HepG2 (cell line): ENCODE data around the gene ANTXR1. TPM values are rescaled to one million over a fixed set of nuclear protein-coding genes. Genes with fewer than 3 reads are reported as not detected.

Experiments used
- ATAC-seq: fragments of 200-7000 bp; cut with Tn5 transposase; 3 replicates; pipeline ENCODE4 v1.9.1; 2020; ENCODE audit warnings: mild to moderate bottlenecking, moderate library complexity
- BruUV-seq: library from RNA; stranded (reverse); fragments of 400-500 nt; replicated peaks from 2 replicates; lab custom pipeline; 2021; lab: Mats Ljungman, UMichigan
- CTCF ChIA-PET: fragments of 300-600 bp; formaldehyde crosslinking; extraction: SDS; loops from one replicate; lab custom pipeline; 2021; ENCODE audit warnings: low total read pairs, inconsistent platforms, low intra/inter-chr PET ratio; lab: Yijun Ruan, JAX
- POLR2A ChIA-PET: fragments of 350-600 bp; sonication (Branson Sonifier 250); formaldehyde crosslinking; loops from one replicate; lab custom pipeline; 2020; ENCODE audit warnings: antibody characterized with exemption, inconsistent platforms; lab: Yijun Ruan, JAX
- DNase-seq: peaks from one replicate; pipeline ENCODE4 v3.0.0-alpha.2; 2015; ENCODE audit warnings: low spot score
- FAIRE-seq: peaks from 3 replicates; lab custom pipeline; 2011; peaks lifted over from hg19 to GRCh38; lab: Jason Lieb, UNC
- H2AFZ ChIP-seq: one replicate; pipeline ENCODE4 v1.6.1; 2011; ENCODE audit warnings: low read length, inconsistent platforms
- H3K27ac ChIP-seq: fragments of 300-600 bp; 3 replicates; pipeline ENCODE4 v1.8.0; 2011; ENCODE audit warnings: mixed run types, mild to moderate bottlenecking, mixed read lengths, low read length, inconsistent platforms; ENCODE audit not compliant: insufficient read depth; ENCODE audit errors: extremely low read length
- H3K27me3 ChIP-seq, 2 experiments: fragments of 200-600 bp in 1 of 2; 2 replicates in 1 of 2; 3 replicates in 1 of 2; pipeline versions ENCODE4 v1.6.0 to v1.8.0; 2011; ENCODE audit warnings: low read length in 2 of 2, mild to moderate bottlenecking in 2 of 2, moderate library complexity in 2 of 2, inconsistent platforms in 1 of 2; ENCODE audit not compliant: insufficient read depth in 2 of 2, control insufficient read depth in 1 of 2
- H3K36me3 ChIP-seq, 2 experiments: fragments of 200-600 bp in 1 of 2; replicated peaks in 1 of 2; 2 replicates in 1 of 2; 3 replicates in 1 of 2; pipeline versions ENCODE4 v1.5.1 to v1.8.0; 2011; ENCODE audit warnings: low read length in 2 of 2, inconsistent platforms in 1 of 2; ENCODE audit not compliant: insufficient read depth in 2 of 2, control insufficient read depth in 1 of 2
- H3K4me1 ChIP-seq: 2 replicates; pipeline ENCODE4 v1.5.1; 2012; ENCODE audit warnings: low read length, inconsistent platforms; ENCODE audit not compliant: insufficient read depth
- H3K4me2 ChIP-seq: 2 replicates; pipeline ENCODE4 v1.6.0; 2011; ENCODE audit warnings: low read depth, low read length, inconsistent platforms
- H3K4me3 ChIP-seq, 3 experiments: fragments of 200-600 bp in 1 of 3; sonication (generic), shearing (Covaris generic) in 1 of 3; replicated peaks in 1 of 3; 2 replicates each; pipeline ENCODE4 v1.5.1; 2011 to 2016; ENCODE audit warnings: low read length in 3 of 3, inconsistent platforms in 2 of 3, low read depth in 2 of 3, mild to moderate bottlenecking in 2 of 3, control low read depth in 1 of 3, mixed read lengths in 1 of 3; ENCODE audit not compliant: insufficient read depth in 1 of 3
- H3K79me2 ChIP-seq: one replicate; pipeline ENCODE4 v1.6.1; 2011; ENCODE audit warnings: low read length, inconsistent platforms; ENCODE audit not compliant: insufficient read depth
- H3K9ac ChIP-seq: 2 replicates; pipeline ENCODE4 v1.6.0; 2011; ENCODE audit warnings: mild to moderate bottlenecking, low read depth, low read length, inconsistent platforms; ENCODE audit not compliant: insufficient read depth
- H3K9me3 ChIP-seq: 2 replicates; pipeline ENCODE4 v1.5.1; 2012; ENCODE audit warnings: mild to moderate bottlenecking, low read length
- H4K20me1 ChIP-seq: 2 replicates; pipeline ENCODE4 v1.6.0; 2011; ENCODE audit warnings: inconsistent platforms, mild to moderate bottlenecking, low read length, moderate library complexity; ENCODE audit not compliant: insufficient read depth
- ADNP ChIP-seq: sonication (generic); formaldehyde crosslinking; IDR thresholded peaks from 2 replicates; pipeline ENCODE4 v1.4.0; 2020; ENCODE audit warnings: missing genetic modification reagents
- U2AF1 ChIP-seq: fragments of 200-400 bp; formaldehyde crosslinking; optimal IDR thresholded peaks from 2 replicates; pipeline ENCODE3; 2017; ENCODE audit warnings: mild to moderate bottlenecking, low read depth, low read length
- ZNF343 ChIP-seq: sonication (generic); formaldehyde crosslinking; IDR thresholded peaks from 2 replicates; pipeline ENCODE4 v1.4.0; 2020; ENCODE audit warnings: mild to moderate bottlenecking, missing genetic modification reagents
- ZNF781 ChIP-seq: sonication (generic); formaldehyde crosslinking; IDR thresholded peaks from 2 replicates; pipeline ENCODE4 v1.5.1; 2020; ENCODE audit warnings: borderline replicate concordance, mild to moderate bottlenecking, missing genetic modification reagents; ENCODE audit errors: not compliant biosample characterization
- WGBS: methylation state at CpG from one replicate; pipeline ENCODE4 v1.1.6; 2017; ENCODE audit warnings: low lambda C conversion rate; 5-methylcytosine and 5-hydroxymethylcytosine counted together
- in situ Hi-C: cut with HindIII; loops from 2 replicates; pipeline ENCODE4 v1.10.0; 2017; ENCODE audit warnings: low pct_unique_long_range_greater_than_20kb; ENCODE audit not compliant: extremely low pct_ligation_motif_present
- intact Hi-C: fragments of 100-400 bp; cut with micrococcal nuclease; formaldehyde crosslinking; loops from one replicate; pipeline ENCODE4 v1.10.0; 2022; ENCODE audit not compliant: unreplicated experiment
- polyA plus RNA-seq, 8 experiments: library from polyadenylated mRNA; depleted of rRNA in 3 of 8; stranded (reverse) in 7 of 8; unstranded in 1 of 8; fragments of >200 nt; fragmentation: Illumina TruSeq in 4 of 8; extraction: Trizol in 4 of 8; gene quantifications; 2 replicates each; pipeline versions ENCODE4 v1.2.1 to v1.2.3, GENCODE V29; 2011 to 2016; ENCODE audit warnings: low read depth in 4 of 8, missing spikeins in 1 of 8, mixed read lengths in 1 of 8; ENCODE audit not compliant: insufficient read depth in 1 of 8
- total RNA-seq, 5 experiments: library from RNA; depleted of rRNA; stranded (reverse); fragments of >200 nt; fragmentation: Illumina TruSeq; extraction: Trizol; gene quantifications; 2 replicates each; pipeline ENCODE4 v1.2.3, GENCODE V29; 2016; ENCODE audit warnings: low read depth in 1 of 5
- TF ChIP-seq, protein P1 (sequence below): sonication (generic); formaldehyde crosslinking; IDR thresholded peaks from 2 replicates; pipeline ENCODE4; 2020; ENCODE audit warnings: missing genetic modification reagents, mild to moderate bottlenecking, borderline replicate concordance
- TF ChIP-seq, protein P2 (sequence below): sonication (generic); formaldehyde crosslinking; IDR thresholded peaks from 2 replicates; pipeline ENCODE4 v1.4.0; 2020; ENCODE audit warnings: missing genetic modification reagents, low read depth, mild to moderate bottlenecking, borderline replicate concordance
- TF ChIP-seq, protein P3 (sequence below): sonication (generic); formaldehyde crosslinking; IDR thresholded peaks from 2 replicates; pipeline ENCODE4 v1.4.0; 2020; ENCODE audit warnings: missing genetic modification reagents

ANTXR1 gene
- total and polyA plus RNA-seq, 2 of the 13 experiments (the other 11 are each of a cell fraction or from before 2014, with no cell fraction given): 4.5 to 12.7 TPM

DNA sequence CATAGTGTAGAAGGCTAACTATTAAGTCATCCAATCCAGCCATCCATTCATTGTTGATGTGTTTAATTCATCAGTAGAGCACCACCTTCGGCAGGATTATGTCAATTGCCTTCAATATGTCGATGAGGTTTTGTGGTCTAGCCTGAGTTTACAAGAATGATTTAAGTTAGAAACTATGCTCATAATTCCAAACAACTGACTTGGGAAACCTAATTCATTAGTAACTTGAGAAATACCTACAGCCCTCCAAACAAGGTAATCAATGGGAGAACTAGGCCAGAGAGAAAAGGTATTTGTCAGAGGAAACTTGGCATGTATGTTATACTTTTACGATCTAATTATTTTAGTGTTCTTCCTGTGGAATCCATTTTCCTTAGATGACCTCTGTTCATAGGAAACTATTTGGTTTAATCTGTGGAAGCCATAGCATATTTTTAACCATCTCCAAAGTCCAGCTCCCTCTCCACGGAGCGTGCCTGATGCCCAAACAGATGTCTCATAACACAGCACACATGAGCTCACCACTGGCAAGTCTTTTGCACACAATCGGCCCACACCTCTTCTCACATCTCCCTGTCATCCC lies 225.6 kb downstream of the ANTXR1 start:
- Histone ChIP-seq H3K9me3 (no peaks in the 10 kb centered on the region), H3K4me2 (no peak overlapping the region), H3K4me3 (no peak overlapping the region), H3K27me3 (no peaks in the 10 kb centered on the region), H3K9ac (no peak overlapping the region), H3K79me2 (no peaks in the 10 kb centered on the region), H2AFZ (no peak overlapping the region), H3K36me3 (no peaks in the 10 kb centered on the region), H3K4me1 (no peaks in the 10 kb centered on the region), H3K27ac (no peak overlapping the region), H4K20me1 (no peaks in the 10 kb centered on the region)
- WGBS: 93% methylated on average over 6 of the region's 6 CpGs
- in situ Hi-C loops (no loop called here), intact Hi-C loops (no loop called here)
- ATAC-seq (no peak), FAIRE-seq (no peak), DNase-seq (no peak)
- POLR2A ChIA-PET: no interaction called here
- no TSS peak for BruUV-seq
- TF ChIP-seq ADNP (CRISPR knock-in tag): no peak
- CTCF ChIA-PET: no interaction called here

DNA sequence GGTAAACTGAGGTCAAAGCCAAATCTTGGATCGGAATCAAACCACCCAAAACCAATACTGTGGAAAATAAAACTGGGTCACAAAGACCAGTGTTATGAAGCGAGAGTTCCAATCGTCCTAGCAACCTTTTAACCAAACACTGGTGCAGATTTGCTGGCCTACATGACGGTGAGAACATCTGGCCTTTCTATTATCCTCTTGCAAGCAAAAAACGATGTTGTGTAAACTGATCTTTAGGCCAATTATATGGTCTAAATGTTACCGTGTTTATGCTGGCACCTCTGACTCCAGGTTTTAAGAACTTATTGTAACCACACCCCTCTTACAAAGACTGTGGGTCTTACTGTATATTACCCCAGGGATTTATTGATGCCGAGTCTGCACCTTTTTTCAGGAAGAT lies 228.1 kb downstream of the ANTXR1 start:
- H4K20me1 ChIP-seq: no peaks in the 10 kb centered on the region
- H3K4me2 ChIP-seq: no peak overlapping the region
- no peak for FAIRE-seq
- WGBS: 88% methylated on average over 7 of the region's 7 CpGs
- ChIA-PET POLR2A (no interaction called here), CTCF (no interaction called here)
- BruUV-seq: no TSS peak
- H3K27ac ChIP-seq: no peak overlapping the region
- no peak overlapping the region for H3K4me3 ChIP-seq
- no peaks in the 10 kb centered on the region for H3K27me3 ChIP-seq
- H3K79me2 ChIP-seq: no peaks in the 10 kb centered on the region
- H3K4me1 ChIP-seq: peaks cover 13% of the 10 kb centered on the region
- intact Hi-C loops (no loop called here), in situ Hi-C loops (no loop called here)
- H2AFZ ChIP-seq: no peak overlapping the region
- H3K36me3 ChIP-seq: peaks cover 0 to 1% of the 10 kb centered on the region in 2 experiments; a peak in 1 of 5 replicates
- no peaks in the 10 kb centered on the region for H3K9me3 ChIP-seq
- no peak overlapping the region for H3K9ac ChIP-seq
- DNase-seq: no peak
- no peak for ATAC-seq
- TF ChIP-seq ZNF343 (CRISPR knock-in tag) (no peak), U2AF1 (no peak), ZNF781 (no peak)
- TF ChIP-seq, protein P1, sequence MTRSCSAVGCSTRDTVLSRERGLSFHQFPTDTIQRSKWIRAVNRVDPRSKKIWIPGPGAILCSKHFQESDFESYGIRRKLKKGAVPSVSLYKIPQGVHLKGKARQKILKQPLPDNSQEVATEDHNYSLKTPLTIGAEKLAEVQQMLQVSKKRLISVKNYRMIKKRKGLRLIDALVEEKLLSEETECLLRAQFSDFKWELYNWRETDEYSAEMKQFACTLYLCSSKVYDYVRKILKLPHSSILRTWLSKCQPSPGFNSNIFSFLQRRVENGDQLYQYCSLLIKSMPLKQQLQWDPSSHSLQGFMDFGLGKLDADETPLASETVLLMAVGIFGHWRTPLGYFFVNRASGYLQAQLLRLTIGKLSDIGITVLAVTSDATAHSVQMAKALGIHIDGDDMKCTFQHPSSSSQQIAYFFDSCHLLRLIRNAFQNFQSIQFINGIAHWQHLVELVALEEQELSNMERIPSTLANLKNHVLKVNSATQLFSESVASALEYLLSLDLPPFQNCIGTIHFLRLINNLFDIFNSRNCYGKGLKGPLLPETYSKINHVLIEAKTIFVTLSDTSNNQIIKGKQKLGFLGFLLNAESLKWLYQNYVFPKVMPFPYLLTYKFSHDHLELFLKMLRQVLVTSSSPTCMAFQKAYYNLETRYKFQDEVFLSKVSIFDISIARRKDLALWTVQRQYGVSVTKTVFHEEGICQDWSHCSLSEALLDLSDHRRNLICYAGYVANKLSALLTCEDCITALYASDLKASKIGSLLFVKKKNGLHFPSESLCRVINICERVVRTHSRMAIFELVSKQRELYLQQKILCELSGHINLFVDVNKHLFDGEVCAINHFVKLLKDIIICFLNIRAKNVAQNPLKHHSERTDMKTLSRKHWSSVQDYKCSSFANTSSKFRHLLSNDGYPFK (CRISPR knock-in tag): no peak
- TF ChIP-seq, protein P2, sequence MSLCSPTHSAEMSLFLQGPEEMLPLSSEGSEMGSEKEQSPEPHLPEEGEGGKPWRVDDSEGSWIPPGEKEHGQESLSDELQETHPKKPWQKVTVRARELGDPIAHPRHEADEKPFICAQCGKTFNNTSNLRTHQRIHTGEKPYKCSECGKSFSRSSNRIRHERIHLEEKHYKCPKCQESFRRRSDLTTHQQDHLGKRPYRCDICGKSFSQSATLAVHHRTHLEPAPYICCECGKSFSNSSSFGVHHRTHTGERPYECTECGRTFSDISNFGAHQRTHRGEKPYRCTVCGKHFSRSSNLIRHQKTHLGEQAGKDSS (CRISPR knock-in tag): no peak
- TF ChIP-seq, protein P3, sequence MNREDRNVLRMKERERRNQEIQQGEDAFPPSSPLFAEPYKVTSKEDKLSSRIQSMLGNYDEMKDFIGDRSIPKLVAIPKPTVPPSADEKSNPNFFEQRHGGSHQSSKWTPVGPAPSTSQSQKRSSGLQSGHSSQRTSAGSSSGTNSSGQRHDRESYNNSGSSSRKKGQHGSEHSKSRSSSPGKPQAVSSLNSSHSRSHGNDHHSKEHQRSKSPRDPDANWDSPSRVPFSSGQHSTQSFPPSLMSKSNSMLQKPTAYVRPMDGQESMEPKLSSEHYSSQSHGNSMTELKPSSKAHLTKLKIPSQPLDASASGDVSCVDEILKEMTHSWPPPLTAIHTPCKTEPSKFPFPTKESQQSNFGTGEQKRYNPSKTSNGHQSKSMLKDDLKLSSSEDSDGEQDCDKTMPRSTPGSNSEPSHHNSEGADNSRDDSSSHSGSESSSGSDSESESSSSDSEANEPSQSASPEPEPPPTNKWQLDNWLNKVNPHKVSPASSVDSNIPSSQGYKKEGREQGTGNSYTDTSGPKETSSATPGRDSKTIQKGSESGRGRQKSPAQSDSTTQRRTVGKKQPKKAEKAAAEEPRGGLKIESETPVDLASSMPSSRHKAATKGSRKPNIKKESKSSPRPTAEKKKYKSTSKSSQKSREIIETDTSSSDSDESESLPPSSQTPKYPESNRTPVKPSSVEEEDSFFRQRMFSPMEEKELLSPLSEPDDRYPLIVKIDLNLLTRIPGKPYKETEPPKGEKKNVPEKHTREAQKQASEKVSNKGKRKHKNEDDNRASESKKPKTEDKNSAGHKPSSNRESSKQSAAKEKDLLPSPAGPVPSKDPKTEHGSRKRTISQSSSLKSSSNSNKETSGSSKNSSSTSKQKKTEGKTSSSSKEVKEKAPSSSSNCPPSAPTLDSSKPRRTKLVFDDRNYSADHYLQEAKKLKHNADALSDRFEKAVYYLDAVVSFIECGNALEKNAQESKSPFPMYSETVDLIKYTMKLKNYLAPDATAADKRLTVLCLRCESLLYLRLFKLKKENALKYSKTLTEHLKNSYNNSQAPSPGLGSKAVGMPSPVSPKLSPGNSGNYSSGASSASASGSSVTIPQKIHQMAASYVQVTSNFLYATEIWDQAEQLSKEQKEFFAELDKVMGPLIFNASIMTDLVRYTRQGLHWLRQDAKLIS (CRISPR knock-in tag): no peak
